GM12878 (cell line): ENCODE results near the gene TMEM217. TPM values are rescaled to one million over a fixed set of nuclear protein-coding genes. Genes with fewer than 3 reads are reported as not detected.

Experiments used
- ATAC-seq: fragments of 200-7000 bp; cut with Tn5 transposase; 3 replicates; pipeline ENCODE4 v1.9.1; 2020; ENCODE audit warnings: mild to moderate bottlenecking, moderate library complexity
- BruUV-seq: library from RNA; stranded (reverse); fragments of 400-500 nt; replicated peaks from 2 replicates; lab custom pipeline; 2021; lab: Mats Ljungman, UMichigan
- CTCF ChIA-PET: fragments of 300-600 bp; sonication (Branson Sonifier 250); formaldehyde crosslinking; extraction: SDS; loops from one replicate; lab custom pipeline; 2021; ENCODE audit warnings: inconsistent platforms; lab: Yijun Ruan, JAX
- POLR2A ChIA-PET: fragments of 350-600 bp; formaldehyde crosslinking; extraction: SDS; loops from one replicate; lab custom pipeline; 2021; ENCODE audit warnings: inconsistent platforms; lab: Charles Lee
- RAD21 ChIA-PET: fragments of 300-600 bp; sonication (Branson Sonifier 250); formaldehyde crosslinking; loops from one replicate; lab custom pipeline; 2023; ENCODE audit warnings: antibody characterized with exemption; ENCODE audit not compliant: unreplicated experiment; lab: Charles Lee
- SMC1A ChIA-PET: fragments of 300-600 bp; sonication (Branson Sonifier 250); formaldehyde crosslinking; loops from one replicate; lab custom pipeline; 2023; ENCODE audit not compliant: unreplicated experiment, uncharacterized antibody; lab: Charles Lee
- DNase-seq: peaks from one replicate; pipeline ENCODE4 v3.0.0-alpha.2; 2011; ENCODE audit warnings: low read depth, low spot score
- FAIRE-seq: peaks from 3 replicates; lab custom pipeline; 2011; peaks lifted over from hg19 to GRCh38; lab: Jason Lieb, UNC
- H2AFZ ChIP-seq: 2 replicates; pipeline ENCODE4 v1.6.0; 2011; ENCODE audit warnings: low read depth, low read length, control low read depth; ENCODE audit not compliant: control insufficient read depth
- H3K27ac ChIP-seq: 2 replicates; pipeline ENCODE4 v1.5.1; 2011; ENCODE audit warnings: control low read depth; ENCODE audit not compliant: control insufficient read depth, insufficient read depth
- H3K27me3 ChIP-seq, 2 experiments: replicated peaks in 1 of 2; 2 replicates each; pipeline versions ENCODE4 v1.6.0 to v1.6.1; 2011; ENCODE audit warnings: low read length in 1 of 2; ENCODE audit not compliant: control insufficient read depth in 2 of 2, insufficient read depth in 2 of 2
- H3K36me3 ChIP-seq, 2 experiments: 2 replicates each; pipeline ENCODE4 v1.5.1; 2011; ENCODE audit warnings: low read length in 1 of 2; ENCODE audit not compliant: control insufficient read depth in 2 of 2, insufficient read depth in 2 of 2
- H3K4me1 ChIP-seq: 2 replicates; pipeline ENCODE4 v1.6.1; 2011; ENCODE audit warnings: mild to moderate bottlenecking, low read length, moderate library complexity, mixed read lengths; ENCODE audit not compliant: control insufficient read depth, insufficient read depth
- H3K4me2 ChIP-seq: 2 replicates; pipeline ENCODE4 v1.6.0; 2011; ENCODE audit warnings: control low read depth; ENCODE audit not compliant: control insufficient read depth, insufficient read depth
- H3K4me3 ChIP-seq: fragments of 200-600 bp; sonication (generic); 2 replicates; pipeline ENCODE4 v1.5.1; 2016
- H3K79me2 ChIP-seq: 2 replicates; pipeline ENCODE4 v1.6.0; 2011; ENCODE audit warnings: low read length; ENCODE audit not compliant: control insufficient read depth, insufficient read depth
- H3K9ac ChIP-seq: 2 replicates; pipeline ENCODE4 v1.8.0; 2011; ENCODE audit warnings: low read length, control low read depth, mixed read lengths; ENCODE audit not compliant: control insufficient read depth, insufficient read depth
- H3K9me3 ChIP-seq: replicated peaks from 3 replicates; pipeline ENCODE4 v1.5.1; 2011; ENCODE audit warnings: mild to moderate bottlenecking, low read length; ENCODE audit not compliant: control insufficient read depth, insufficient read depth
- H4K20me1 ChIP-seq: 2 replicates; pipeline ENCODE4 v1.6.0; 2011; ENCODE audit not compliant: control insufficient read depth, insufficient read depth
- ETV6 ChIP-seq, 2 experiments: fragments of 450-650 bp in 1 of 2; IDR thresholded peaks in 1 of 2; conservative IDR thresholded peaks in 1 of 2; 2 replicates each; pipeline ENCODE4 v1.6.1; 2014; ENCODE audit warnings: antibody characterized with exemption in 1 of 2, borderline replicate concordance in 1 of 2, low read depth in 1 of 2, mild to moderate bottlenecking in 1 of 2, moderate library complexity in 1 of 2
- IKZF2 ChIP-seq, 2 experiments: fragments of 450-650 bp; IDR thresholded peaks; 2 replicates each; pipeline ENCODE4 v1.6.1; 2017; ENCODE audit warnings: mild to moderate bottlenecking in 2 of 2, moderate library complexity in 2 of 2
- JUNB ChIP-seq: IDR thresholded peaks from 2 replicates; pipeline ENCODE4 v1.6.1; 2016; ENCODE audit warnings: antibody characterized with exemption, mild to moderate bottlenecking
- MLLT1 ChIP-seq: fragments of 450-650 bp; IDR thresholded peaks from 2 replicates; pipeline ENCODE4 v1.6.1; 2016; ENCODE audit warnings: mild to moderate bottlenecking
- RELB ChIP-seq: fragments of 450-650 bp; IDR thresholded peaks from 2 replicates; pipeline ENCODE4 v1.6.1; 2017; ENCODE audit warnings: low read depth, mild to moderate bottlenecking, moderate library complexity
- WGBS: methylation state at CpG from one replicate; pipeline ENCODE4 v1.1.6; 2016; ENCODE audit warnings: low lambda C conversion rate; ENCODE audit not compliant: insufficient replicate concordance, insufficient coverage; ENCODE audit errors: missing lambda C conversion rate; 5-methylcytosine and 5-hydroxymethylcytosine counted together
- in situ Hi-C: fragments of 300-500 bp; cut with MboI; formaldehyde crosslinking; loops from 9 replicates; pipeline ENCODE4 v1.14.3; 2018; ENCODE audit warnings: mixed read lengths
- intact Hi-C: fragments of 100-400 bp; cut with micrococcal nuclease; formaldehyde crosslinking; loops from one replicate; pipeline ENCODE4 v1.14.2; 2022; ENCODE audit not compliant: unreplicated experiment
- polyA plus RNA-seq, 11 experiments: library from polyadenylated mRNA; depleted of rRNA in 4 of 11; unstranded in 6 of 11; stranded (reverse) in 5 of 11; fragments of >200 nt; fragmentation: Nextera tagmentation in 4 of 11; fragmentation: Illumina TruSeq in 1 of 11; extraction: Ambion mirVana in 4 of 11; extraction: Trizol in 1 of 11; gene quantifications; 1 replicate in 1 of 11; 2 replicates in 10 of 11; pipeline versions ENCODE4 v1.2.1 to v1.2.3, GENCODE V29; 2011 to 2016; ENCODE audit warnings: inconsistent platforms in 2 of 11, missing spikeins in 2 of 11, low read depth in 1 of 11
- total RNA-seq, 4 experiments: library from RNA; depleted of rRNA in 3 of 4; stranded (reverse); fragments of >200 nt in 3 of 4; fragmentation: Illumina TruSeq in 1 of 4; extraction: Trizol in 1 of 4; gene quantifications; 2 replicates each; pipeline versions ENCODE4 v1.2.1 to v1.2.3, GENCODE V29; 2013 to 2021

Gene TMEM217
- total and polyA plus RNA-seq, 10 of the 15 experiments (the other 5 are each of a cell fraction or from before 2014, with no cell fraction given), result 1.3 to 4.5 (median 2.3) TPM

- 0 out of 2 replicates have a peak, but pooled peaks have one; percentile 12 for TF ChIP-seq RELB
These were observed 2.1 kb upstream of the TMEM217 start (continued) for GRCh38 chr6:37260040-37260439.

DNA sequence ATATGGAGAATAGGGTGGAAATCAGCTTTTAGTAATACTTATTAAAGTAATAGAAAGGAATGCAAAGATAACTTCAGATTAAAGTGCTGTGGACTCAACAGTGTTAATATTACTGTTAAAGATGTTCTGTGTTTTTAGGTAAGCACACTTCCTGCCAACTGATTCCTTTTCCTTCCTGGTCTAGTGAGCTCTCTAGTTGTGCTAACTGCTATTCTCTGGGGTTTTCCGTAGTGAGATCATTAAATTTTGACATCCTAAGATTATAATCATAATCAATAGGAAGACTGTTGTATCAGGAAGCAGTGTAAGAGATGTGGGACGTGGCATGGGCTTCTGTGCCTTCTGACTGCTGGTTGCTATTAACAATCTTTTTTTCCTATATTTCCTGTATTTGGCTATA lies 1.2 kb upstream of the TMEM217 start:
- H3K9ac ChIP-seq, result peak overlapping the region; percentile 97; the same call in 1 of the 2 replicates
- intact Hi-C loops, result no loop called here

More for the DNA sequence above, 1.2 kb upstream of the TMEM217 start:
- in situ Hi-C loops, result no loop called here
- Histone ChIP-seq H3K9me3 (no peaks in the 10 kb centered on the region), H3K4me2 (peak overlapping the region; percentile 71), H3K27ac (peak overlapping the region; percentile 95), H3K27me3 (no peaks in the 10 kb centered on the region), H3K36me3 (no peaks in the 10 kb centered on the region), H4K20me1 (no peaks in the 10 kb centered on the region; the same call in 1 of the 2 replicates), H3K4me3 (peak overlapping the region; percentile 84), H3K4me1 (peaks cover 11% of the 10 kb centered on the region), H2AFZ (no peak overlapping the region), H3K79me2 (peaks cover 45% of the 10 kb centered on the region)
- FAIRE-seq, result no peak
- SMC1A ChIA-PET, result interaction anchor here (0.7 to 3.0 kb wide), 7 partner anchors 9 to 273 kb away, joined by 3 to 12 read pairs (median 3); no protein-coding TSS in a partner anchor
- RAD21 ChIA-PET, result interaction anchor here (1.0 to 1.9 kb wide), 3 partner anchors 19 to 252 kb away, joined by 3 to 5 read pairs (median 4); no protein-coding TSS in a partner anchor
- 0% methylated on average over 2 of the region's 2 CpGs for WGBS
- BruUV-seq, result no TSS peak
- POLR2A ChIA-PET, result interaction anchor here (0.6 to 1.2 kb wide), 4 partner anchors 9 to 663 kb away, joined by 3 read pairs; no protein-coding TSS in a partner anchor
- peak; percentile 23 for ATAC-seq
- TF ChIP-seq IKZF2 (IDR thresholded peaks at IDR 0.05) (0 out of 4 replicates have a peak, but pooled peaks of 1 of the 2 experiments have one; percentile 7), MLLT1 (no peak), JUNB (peak; percentile 18; the same call in 1 of the 2 replicates), ETV6 (conservative IDR thresholded peaks at IDR 0.05 in 1 of 2, IDR thresholded peaks at IDR 0.05 in 1 of 2; ENCODE audit: borderline replicate concordance in 1 of 2, low read depth in 1 of 2) (peak in 1 of 2 experiments; percentile 73; a peak in 1 of 4 replicates)
- CTCF ChIA-PET, result interaction anchor here (1.1 to 2.0 kb wide), 3 partner anchors 44 to 87 kb away, joined by 3 to 7 read pairs (median 4); no protein-coding TSS in a partner anchor
- DNase-seq, result no peak
